Transverse colon (tissue), 4 donors: ENCODE results near the gene LRRC63. TPM values are rescaled to one million over a fixed set of nuclear protein-coding genes. Genes with fewer than 3 reads are reported as not detected.
A peak's percentile ranks its signal among the peaks of the same experiment; 100 is the strongest.
"Not testable (repeated sequence)": the region's sequence is repeated elsewhere in the genome, so short reads cannot be mapped to it uniquely, and the experiment has no call there.

ENCODE experiments used
- DNase-seq: peaks from one replicate; pipeline ENCODE4 v3.0.0-alpha.2; 2019
- H3K27ac ChIP-seq, 4 donors: fragments of 200-600 bp; sonication (generic); 2 replicates each; pipeline ENCODE4 v1.5.1; 2016 to 2018; ENCODE audit warnings: inconsistent platforms in 4 of 4
- H3K27me3 ChIP-seq: fragments of 200-600 bp; sonication (generic); 2 replicates; pipeline ENCODE4 v1.5.1; 2017; ENCODE audit warnings: inconsistent platforms
- H3K36me3 ChIP-seq, 4 donors: fragments of 200-600 bp; sonication (generic); 2 replicates each; pipeline ENCODE4 v1.5.1; 2017 to 2019; ENCODE audit warnings: inconsistent platforms in 4 of 4
- H3K4me1 ChIP-seq, 4 donors: fragments of 200-600 bp; sonication (generic); 2 replicates each; pipeline ENCODE4 v1.5.1; 2017 to 2020; ENCODE audit warnings: inconsistent platforms in 4 of 4
- H3K4me3 ChIP-seq, 4 donors: fragments of 200-600 bp; sonication (generic); 1 replicate in 1 of 4; 2 replicates in 3 of 4; pipeline versions ENCODE4 v1.5.1 to v1.6.1; 2017 to 2019; ENCODE audit warnings: inconsistent platforms in 4 of 4
- H3K9me3 ChIP-seq, 2 donors: fragments of 200-600 bp; sonication (generic); 2 replicates each; pipeline ENCODE4 v1.5.1; 2017 to 2019; ENCODE audit warnings: inconsistent platforms in 2 of 2
- EP300 ChIP-seq: sonication (generic); formaldehyde crosslinking; IDR thresholded peaks from one replicate; pipeline ENCODE4 v1.6.1; 2017; ENCODE audit warnings: antibody characterized with exemption, low read depth
- POLR2A ChIP-seq: fragments of 450-650 bp; IDR thresholded peaks from one replicate; pipeline ENCODE4 v1.6.1; 2016; ENCODE audit warnings: antibody characterized with exemption, mild to moderate bottlenecking, moderate library complexity
- POLR2AphosphoS5 ChIP-seq, 3 donors: sonication (generic); formaldehyde crosslinking; IDR thresholded peaks; one replicate each; pipeline ENCODE4 v1.6.1; 2016; ENCODE audit warnings: antibody characterized with exemption in 3 of 3
- WGBS, 2 donors: methylation state at CpG; one replicate each; pipeline ENCODE4 v1.1.5; 2018; ENCODE audit warnings: low coverage in 1 of 2; 5-methylcytosine and 5-hydroxymethylcytosine counted together
- in situ Hi-C, 4 donors: fragments of 200-750 bp; cut with MboI; loops; one replicate each; pipeline versions ENCODE4 v1.15.0 to v1.15.1; 2017; ENCODE audit warnings: low sequenced_read_pairs in 3 of 4, low pct_ligation_motif_present in 1 of 4, low pct_unique_long_range_greater_than_20kb in 1 of 4
- intact Hi-C: fragments of 100-400 bp; cut with DNase I; formaldehyde crosslinking; loops from one replicate; pipeline ENCODE4 v1.15.1; 2023; ENCODE audit warnings: low total_unique reads
- total RNA-seq, 4 donors: library from RNA; depleted of rRNA; stranded (reverse); fragments of >200 nt; gene quantifications; one replicate each; pipeline ENCODE4 v1.1.0, GENCODE V29; 2016
- TF ChIP-seq, protein P1 (sequence below), 5 experiments: fragments of 200-600 bp in 3 of 5; fragments of 450-650 bp in 2 of 5; sonication (generic) in 3 of 5; IDR thresholded peaks; 1 replicate in 2 of 5; 2 replicates in 3 of 5; pipeline ENCODE4 v1.5.1; 2016 to 2017; ENCODE audit warnings: antibody characterized with exemption in 5 of 5, inconsistent platforms in 3 of 5, mild to moderate bottlenecking in 2 of 5, moderate library complexity in 1 of 5

LRRC63 gene, protein sequence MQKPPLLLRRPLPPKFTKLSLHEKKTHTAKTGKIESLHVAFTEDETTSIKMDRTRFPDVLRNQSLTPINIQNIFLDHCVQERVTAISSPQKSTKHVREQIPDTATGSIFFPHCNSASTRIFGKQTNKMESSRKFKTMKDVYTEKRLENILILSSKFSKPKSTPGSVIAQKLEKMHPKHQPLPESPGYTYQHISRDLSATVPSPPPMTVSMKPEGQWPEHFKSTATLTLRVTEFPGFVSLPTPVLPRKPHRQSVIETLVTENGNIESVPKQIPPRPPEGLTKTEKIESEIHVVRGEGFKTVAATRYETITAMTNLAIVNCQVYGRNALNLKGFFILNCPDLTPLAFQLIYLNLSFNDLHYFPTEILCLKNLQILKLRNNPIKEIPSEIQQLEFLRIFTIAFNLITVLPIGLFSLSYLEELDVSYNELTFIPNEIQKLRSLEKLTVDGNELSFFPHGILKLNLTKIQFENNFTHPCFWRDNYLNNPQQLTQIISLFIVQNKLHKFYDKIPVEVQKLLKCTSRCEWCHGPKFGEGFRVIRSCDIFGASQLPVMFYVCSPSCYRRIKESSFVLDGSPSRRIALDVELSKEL
- under 1 TPM in 1 of 4 donors, not detected in 3; 0.32 TPM for total RNA-seq

DNA sequence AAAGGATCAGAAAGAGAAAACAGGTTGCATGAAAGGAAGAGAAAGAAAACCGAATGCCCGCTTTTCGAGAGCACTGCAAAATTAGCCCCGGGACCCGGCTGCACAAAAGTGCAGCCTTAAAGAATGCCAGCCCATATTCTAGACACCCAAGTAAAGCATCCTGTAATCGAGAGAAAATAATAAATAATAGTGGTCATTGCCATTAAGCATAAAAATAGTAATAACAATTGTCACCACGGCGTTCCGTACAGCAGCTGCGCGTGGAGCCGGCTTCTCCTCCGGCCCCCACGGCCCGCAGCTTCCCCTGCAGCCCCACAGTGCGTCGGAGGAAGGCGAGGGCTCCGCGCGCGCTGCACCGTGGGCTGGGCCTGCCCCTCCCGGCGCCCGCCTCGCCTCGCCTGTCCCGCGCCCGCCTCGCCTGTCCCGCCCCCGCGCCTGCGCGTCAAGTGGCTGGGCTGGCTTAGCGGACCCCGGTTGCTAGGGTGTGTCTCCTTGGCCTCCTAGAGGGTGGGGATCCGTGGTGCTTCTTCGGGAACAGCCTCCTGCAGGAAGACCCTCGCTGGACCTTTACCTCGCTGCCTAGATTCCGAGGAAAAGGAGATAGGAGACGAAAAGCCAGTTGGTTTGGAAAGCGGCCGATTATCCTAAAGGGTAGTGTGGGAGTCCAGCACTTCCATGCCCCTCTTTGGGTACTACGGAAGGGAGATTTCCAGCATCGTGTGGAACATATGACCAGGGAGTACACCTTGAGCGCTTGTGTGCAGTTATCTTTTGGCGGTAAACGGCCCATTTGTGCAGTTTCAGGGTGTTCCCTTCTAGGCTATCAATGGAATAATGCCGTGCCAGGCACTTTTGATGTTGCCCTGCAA lies at the start of gene LRRC63:
Gene LRRC63 (plus strand): TSS at position 446 of the 869 bp plus-strand sequence. CDS start 1,107 bp downstream, outside the sequence.
- WGBS, 2 donors, result 0 to 3% methylated on average over 6 to 52 of the region's 53 CpGs
- intact Hi-C loops, result no loop called here
- H3K4me3 ChIP-seq, result peak within 1 kb of the TSS; percentile 35 to 50 (median 38)
- H3K4me1 ChIP-seq, result peaks cover 0 to 14% (median 9%) of the 10 kb centered on the region in 4 donors
- no peaks in the 10 kb centered on the region for H3K9me3 ChIP-seq
- peak within 1 kb of the TSS; percentile 32 to 53 (median 38) for H3K27ac ChIP-seq
- H3K27me3 ChIP-seq, result peaks cover 31% of the 10 kb centered on the region
- H3K36me3 ChIP-seq, result no peaks in the 10 kb centered on the region
- DNase-seq, result peak; percentile 87
- in situ Hi-C loops, result no loop called here
- no peak for TF ChIP-seq POLR2A
- TF ChIP-seq, protein P1, sequence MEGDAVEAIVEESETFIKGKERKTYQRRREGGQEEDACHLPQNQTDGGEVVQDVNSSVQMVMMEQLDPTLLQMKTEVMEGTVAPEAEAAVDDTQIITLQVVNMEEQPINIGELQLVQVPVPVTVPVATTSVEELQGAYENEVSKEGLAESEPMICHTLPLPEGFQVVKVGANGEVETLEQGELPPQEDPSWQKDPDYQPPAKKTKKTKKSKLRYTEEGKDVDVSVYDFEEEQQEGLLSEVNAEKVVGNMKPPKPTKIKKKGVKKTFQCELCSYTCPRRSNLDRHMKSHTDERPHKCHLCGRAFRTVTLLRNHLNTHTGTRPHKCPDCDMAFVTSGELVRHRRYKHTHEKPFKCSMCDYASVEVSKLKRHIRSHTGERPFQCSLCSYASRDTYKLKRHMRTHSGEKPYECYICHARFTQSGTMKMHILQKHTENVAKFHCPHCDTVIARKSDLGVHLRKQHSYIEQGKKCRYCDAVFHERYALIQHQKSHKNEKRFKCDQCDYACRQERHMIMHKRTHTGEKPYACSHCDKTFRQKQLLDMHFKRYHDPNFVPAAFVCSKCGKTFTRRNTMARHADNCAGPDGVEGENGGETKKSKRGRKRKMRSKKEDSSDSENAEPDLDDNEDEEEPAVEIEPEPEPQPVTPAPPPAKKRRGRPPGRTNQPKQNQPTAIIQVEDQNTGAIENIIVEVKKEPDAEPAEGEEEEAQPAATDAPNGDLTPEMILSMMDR (IDR thresholded peaks at IDR 0.05), result no peak
- TF ChIP-seq POLR2AphosphoS5 (IDR thresholded peaks at IDR 0.05), result peak in 2 of 3 donors; percentile 44 to 58

DNA sequence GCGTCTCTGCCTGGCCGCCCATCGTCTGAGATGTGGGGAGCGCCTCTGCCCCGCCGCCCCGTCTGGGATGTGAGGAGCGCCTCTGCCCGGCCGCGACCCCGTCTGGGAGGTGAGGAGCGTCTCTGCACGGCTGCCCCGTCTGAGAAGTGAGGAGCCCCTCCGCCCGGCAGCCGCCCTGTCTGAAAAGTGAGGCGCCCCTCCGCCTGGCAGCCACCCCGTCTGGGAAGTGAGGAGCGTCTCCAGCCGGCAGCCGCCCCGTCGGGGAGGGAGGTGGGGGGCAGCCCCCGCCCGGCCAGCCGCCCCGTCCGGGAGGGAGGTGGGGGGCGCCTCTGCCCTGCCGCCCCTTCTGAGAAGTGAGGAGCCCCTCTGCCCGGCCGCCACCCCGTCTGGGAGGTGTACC lies 49.0 kb upstream of the LRRC63 start:
- 93% methylated on average over 26 of the region's 36 CpGs; no CpG with 5 or more reads in 1 of the 2 donors for WGBS, 2 donors
- in situ Hi-C loops, H3K4me3 ChIP-seq, DNase-seq, H3K36me3 ChIP-seq, H3K4me1 ChIP-seq, H3K27ac ChIP-seq, H3K9me3 ChIP-seq, H3K27me3 ChIP-seq, intact Hi-C loops: not testable (repeated sequence)

DNA sequence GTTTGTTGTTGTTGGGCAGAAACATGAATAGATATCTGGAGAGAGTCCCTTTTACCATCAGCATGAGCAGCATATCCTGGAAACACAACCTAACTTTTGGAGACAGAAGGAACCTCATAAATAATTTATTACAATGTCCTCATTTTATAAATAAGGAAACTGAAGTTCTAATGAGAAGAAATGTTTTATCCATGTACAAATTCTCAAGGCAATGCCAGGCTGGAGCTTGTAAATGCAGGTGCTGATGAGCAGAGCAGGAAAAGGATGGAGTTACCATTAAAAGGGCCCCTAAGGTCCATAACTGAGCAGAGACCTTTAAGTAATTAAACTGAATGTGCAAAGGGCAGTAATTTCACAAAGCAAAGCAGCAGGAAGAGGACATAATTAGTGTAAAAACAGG lies 47.1 kb upstream of the LRRC63 start:
- intact Hi-C loops, result no loop called here
- Histone ChIP-seq H3K27me3 (no peaks in the 10 kb centered on the region), H3K36me3 (no peaks in the 10 kb centered on the region), H3K9me3 (no peaks in the 10 kb centered on the region), H3K4me1 (peaks cover 0 to 19% (median 0%) of the 10 kb centered on the region in 4 donors), H3K4me3 (no peak overlapping the region), H3K27ac (no peak overlapping the region)
- TF ChIP-seq, protein P1 (IDR thresholded peaks at IDR 0.05), result no peak
- TF ChIP-seq POLR2AphosphoS5 (IDR thresholded peaks at IDR 0.05), result no peak
- no peak for TF ChIP-seq POLR2A
- TF ChIP-seq EP300, result no peak
- no peak for DNase-seq
- in situ Hi-C loops, result no loop called here

DNA sequence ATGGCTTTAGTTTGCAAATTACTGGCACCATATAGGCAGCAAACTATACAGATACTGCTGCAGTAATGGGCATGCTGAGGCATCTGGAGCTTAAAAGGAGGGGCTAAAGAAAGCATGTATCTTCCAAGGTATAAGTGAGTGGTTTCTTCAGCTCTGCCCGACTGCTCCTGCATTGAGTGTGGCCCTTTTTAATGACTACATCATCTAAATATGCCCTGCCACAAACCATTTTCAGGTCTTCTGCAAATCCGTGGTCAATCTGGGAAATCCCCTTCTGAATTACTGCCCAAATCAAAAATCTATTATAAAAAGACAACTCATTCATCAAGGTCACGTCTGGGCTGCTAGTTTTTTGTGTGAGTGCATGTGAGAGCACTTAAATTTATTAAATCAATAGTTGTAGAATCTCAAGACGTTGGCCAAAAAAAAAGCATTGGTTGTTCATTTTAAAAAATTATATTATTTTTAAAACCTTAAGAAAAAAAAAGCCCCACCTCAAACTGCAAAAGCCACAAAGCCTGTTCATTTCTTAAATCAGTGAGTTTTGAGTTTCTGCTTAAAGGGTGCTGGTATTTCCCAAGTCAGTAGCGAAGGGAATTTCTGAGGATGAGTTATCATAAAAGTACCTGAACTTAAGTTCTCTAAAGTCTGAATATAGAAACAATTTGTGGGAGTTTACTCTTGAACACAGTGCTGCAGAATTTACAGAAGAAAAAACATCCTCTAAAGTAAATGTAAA lies 46.1 kb upstream of the LRRC63 start:
- Histone ChIP-seq H3K27me3 (no peaks in the 10 kb centered on the region), H3K9me3 (no peaks in the 10 kb centered on the region), H3K36me3 (no peaks in the 10 kb centered on the region), H3K4me3 (no peak overlapping the region), H3K27ac (no peak overlapping the region), H3K4me1 (peaks cover 0 to 16% (median 0%) of the 10 kb centered on the region in 4 donors)
- WGBS, 2 donors, result 31 to 32% methylated on average over 5 of the region's 5 CpGs
- intact Hi-C loops (no loop called here), in situ Hi-C loops (no loop called here)
- no peak for DNase-seq
- TF ChIP-seq EP300, result no peak
- TF ChIP-seq, protein P1 (IDR thresholded peaks at IDR 0.05), result no peak
- TF ChIP-seq POLR2AphosphoS5 (IDR thresholded peaks at IDR 0.05), result no peak
- TF ChIP-seq POLR2A, result no peak
